K562 (cell line): ENCODE data around the gene KCTD17. TPM values are rescaled to one million over a fixed set of nuclear protein-coding genes. Genes with fewer than 3 reads are reported as not detected.

Experiments used
- BRD4 ChIP-seq: fragments of 200-600 bp; sonication (generic); IDR thresholded peaks from 2 replicates; pipeline ENCODE4 v1.6.1; 2017; ENCODE audit warnings: inconsistent platforms
- ETS2 ChIP-seq: IDR thresholded peaks from 2 replicates; pipeline ENCODE4 v1.6.1; 2016; ENCODE audit warnings: borderline replicate concordance, missing genetic modification characterization, mild to moderate bottlenecking, moderate library complexity, missing compliant biosample characterization; ENCODE audit not compliant: poor library complexity, severe bottlenecking
- HSF4 ChIP-seq: fragments of 250-450 bp; sonication (Bioruptor Pico); IDR thresholded peaks from 2 replicates; pipeline ENCODE4 v2.1.2; 2022; ENCODE audit warnings: mild to moderate bottlenecking, moderate library complexity, borderline replicate concordance
- KDM4B ChIP-seq, 2 experiments: fragments of 450-650 bp in 1 of 2; sonication (generic) in 1 of 2; IDR thresholded peaks; 2 replicates each; pipeline ENCODE4 v1.6.1; 2016 to 2017; ENCODE audit warnings: borderline replicate concordance in 2 of 2, antibody characterized with exemption in 1 of 2, low read depth in 1 of 2, mild to moderate bottlenecking in 1 of 2
- PML ChIP-seq: IDR thresholded peaks from 2 replicates; pipeline ENCODE4 v1.6.1; 2012; ENCODE audit warnings: low read length, inconsistent platforms
- POLR2B ChIP-seq: fragments of 450-650 bp; IDR thresholded peaks from 2 replicates; pipeline ENCODE4 v1.6.1; 2018; ENCODE audit warnings: low read depth; ENCODE audit not compliant: partially characterized antibody
- POLR3A ChIP-seq: IDR thresholded peaks from 2 replicates; pipeline ENCODE4 v1.6.1; 2011; ENCODE audit warnings: borderline replicate concordance, mild to moderate bottlenecking, moderate library complexity; ENCODE audit not compliant: insufficient read length, insufficient read depth; ENCODE audit errors: extremely low read depth
- SMARCA4 ChIP-seq: fragments of 450-650 bp; IDR thresholded peaks from 2 replicates; pipeline ENCODE4 v1.6.1; 2016
- SMARCB1 ChIP-seq: IDR thresholded peaks from 2 replicates; pipeline ENCODE4 v1.6.1; 2011; ENCODE audit warnings: improper control_type of control experiment, low read depth; ENCODE audit not compliant: insufficient read length
- ZNF140 ChIP-seq: fragments of 250-450 bp; sonication (Bioruptor Pico); IDR thresholded peaks from 2 replicates; pipeline ENCODE4 v1.8.0; 2021; ENCODE audit warnings: moderate library complexity, mild to moderate bottlenecking, inconsistent platforms
- polyA plus RNA-seq, 8 experiments: library from polyadenylated mRNA; depleted of rRNA in 4 of 8; stranded (reverse) in 5 of 8; unstranded in 3 of 8; fragments of >200 nt; fragmentation: Nextera tagmentation in 2 of 8; fragmentation: Illumina TruSeq in 1 of 8; extraction: Ambion mirVana in 2 of 8; extraction: Trizol in 1 of 8; gene quantifications; 2 replicates each; pipeline versions ENCODE4 v1.2.1 to v1.2.3, GENCODE V29; 2011 to 2014; ENCODE audit warnings: inconsistent platforms in 1 of 8, missing spikeins in 1 of 8
- total RNA-seq, 7 experiments: library from RNA; depleted of rRNA in 6 of 7; stranded (reverse); fragments of >200 nt in 6 of 7; fragmentation: Illumina TruSeq in 2 of 7; extraction: Trizol in 2 of 7; gene quantifications; 2 replicates each; pipeline versions ENCODE4 v1.2.1 to v1.2.3, GENCODE V29; 2011 to 2021; ENCODE audit warnings: low replicate concordance in 1 of 7
- TF ChIP-seq, protein P1 (sequence below), 2 experiments: fragments of 450-650 bp; conservative IDR thresholded peaks; 2 replicates each; pipeline ENCODE4 v1.6.1; 2017; ENCODE audit warnings: mild to moderate bottlenecking in 2 of 2, moderate library complexity in 2 of 2
- TF ChIP-seq, protein P2 (sequence below), 2 experiments: fragments of 200-800 bp in 1 of 2; sonication (Bioruptor generic) in 1 of 2; sonication (generic) in 1 of 2; formaldehyde crosslinking in 1 of 2; IDR thresholded peaks in 1 of 2; conservative IDR thresholded peaks in 1 of 2; 2 replicates each; pipeline versions ENCODE4 v1.5.0 to v1.6.1; 2016 to 2020; ENCODE audit warnings: missing compliant biosample characterization in 1 of 2, missing genetic modification characterization in 1 of 2, missing genetic modification reagents in 1 of 2
- TF ChIP-seq, protein P3 (sequence below): fragments of 200-800 bp; sonication (Bioruptor generic); IDR thresholded peaks from 2 replicates; pipeline ENCODE4 v1.6.1; 2016; ENCODE audit warnings: missing genetic modification characterization, missing compliant biosample characterization
- TF ChIP-seq, protein P4 (sequence below): fragments of 250-450 bp; sonication (Bioruptor Pico); IDR thresholded peaks from 2 replicates; pipeline ENCODE4 v1.8.0; 2022; ENCODE audit warnings: inconsistent platforms, mild to moderate bottlenecking, moderate library complexity, borderline replicate concordance

Gene KCTD17
- total and polyA plus RNA-seq, 9 of the 15 experiments (the other 6 are each of a cell fraction or from before 2014, with no cell fraction given), result 0.22 to 0.90 (median 0.49) TPM; not detected in 2

DNA sequence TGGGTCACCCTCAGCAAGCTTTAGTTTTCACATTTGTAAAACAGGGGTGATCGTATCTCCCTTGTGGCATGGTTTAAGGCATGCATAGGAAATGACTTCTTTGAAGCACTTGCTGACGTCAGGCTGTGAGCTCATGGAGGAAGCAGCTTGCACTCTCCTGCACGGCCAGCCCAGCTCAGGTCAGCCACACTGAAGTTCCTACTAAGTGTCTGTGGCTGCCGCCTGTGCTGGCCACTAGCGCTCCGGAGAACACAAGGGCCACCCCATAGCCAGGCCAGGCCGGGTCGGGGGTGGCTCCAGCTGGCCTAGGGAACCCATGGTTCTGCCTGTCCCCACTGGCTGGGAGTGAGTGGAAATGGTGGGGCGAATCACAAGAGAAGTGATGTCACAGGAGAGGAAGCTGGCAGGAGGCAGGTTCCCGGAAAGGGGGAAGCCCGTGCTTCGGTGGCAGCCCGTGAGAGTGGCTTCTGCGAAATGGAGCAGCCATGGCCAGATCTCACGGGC, 28.2 kb downstream of the KCTD17 start (continued):
- no peak for TF ChIP-seq SMARCA4
- TF ChIP-seq, protein P1, sequence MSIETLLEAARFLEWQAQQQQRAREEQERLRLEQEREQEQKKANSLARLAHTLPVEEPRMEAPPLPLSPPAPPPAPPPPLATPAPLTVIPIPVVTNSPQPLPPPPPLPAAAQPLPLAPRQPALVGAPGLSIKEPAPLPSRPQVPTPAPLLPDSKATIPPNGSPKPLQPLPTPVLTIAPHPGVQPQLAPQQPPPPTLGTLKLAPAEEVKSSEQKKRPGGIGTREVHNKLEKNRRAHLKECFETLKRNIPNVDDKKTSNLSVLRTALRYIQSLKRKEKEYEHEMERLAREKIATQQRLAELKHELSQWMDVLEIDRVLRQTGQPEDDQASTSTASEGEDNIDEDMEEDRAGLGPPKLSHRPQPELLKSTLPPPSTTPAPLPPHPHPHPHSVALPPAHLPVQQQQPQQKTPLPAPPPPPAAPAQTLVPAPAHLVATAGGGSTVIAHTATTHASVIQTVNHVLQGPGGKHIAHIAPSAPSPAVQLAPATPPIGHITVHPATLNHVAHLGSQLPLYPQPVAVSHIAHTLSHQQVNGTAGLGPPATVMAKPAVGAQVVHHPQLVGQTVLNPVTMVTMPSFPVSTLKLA (conservative IDR thresholded peaks at IDR 0.05), result no peak
- TF ChIP-seq ZNF140, result no peak
- TF ChIP-seq, protein P2, sequence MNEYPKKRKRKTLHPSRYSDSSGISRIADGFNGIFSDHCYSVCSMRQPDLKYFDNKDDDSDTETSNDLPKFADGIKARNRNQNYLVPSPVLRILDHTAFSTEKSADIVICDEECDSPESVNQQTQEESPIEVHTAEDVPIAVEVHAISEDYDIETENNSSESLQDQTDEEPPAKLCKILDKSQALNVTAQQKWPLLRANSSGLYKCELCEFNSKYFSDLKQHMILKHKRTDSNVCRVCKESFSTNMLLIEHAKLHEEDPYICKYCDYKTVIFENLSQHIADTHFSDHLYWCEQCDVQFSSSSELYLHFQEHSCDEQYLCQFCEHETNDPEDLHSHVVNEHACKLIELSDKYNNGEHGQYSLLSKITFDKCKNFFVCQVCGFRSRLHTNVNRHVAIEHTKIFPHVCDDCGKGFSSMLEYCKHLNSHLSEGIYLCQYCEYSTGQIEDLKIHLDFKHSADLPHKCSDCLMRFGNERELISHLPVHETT (CRISPR knock-in tag; conservative IDR thresholded peaks at IDR 0.05 in 1 of 2, IDR thresholded peaks at IDR 0.05 in 1 of 2), result 0 out of 4 replicates have a peak, but pooled peaks of 1 of the 2 experiments have one; percentile 19
- TF ChIP-seq BRD4, result no peak
- no peak for TF ChIP-seq SMARCB1
- TF ChIP-seq POLR2B, result no peak
- no peak for TF ChIP-seq ETS2 (tag)
- TF ChIP-seq, protein P3, sequence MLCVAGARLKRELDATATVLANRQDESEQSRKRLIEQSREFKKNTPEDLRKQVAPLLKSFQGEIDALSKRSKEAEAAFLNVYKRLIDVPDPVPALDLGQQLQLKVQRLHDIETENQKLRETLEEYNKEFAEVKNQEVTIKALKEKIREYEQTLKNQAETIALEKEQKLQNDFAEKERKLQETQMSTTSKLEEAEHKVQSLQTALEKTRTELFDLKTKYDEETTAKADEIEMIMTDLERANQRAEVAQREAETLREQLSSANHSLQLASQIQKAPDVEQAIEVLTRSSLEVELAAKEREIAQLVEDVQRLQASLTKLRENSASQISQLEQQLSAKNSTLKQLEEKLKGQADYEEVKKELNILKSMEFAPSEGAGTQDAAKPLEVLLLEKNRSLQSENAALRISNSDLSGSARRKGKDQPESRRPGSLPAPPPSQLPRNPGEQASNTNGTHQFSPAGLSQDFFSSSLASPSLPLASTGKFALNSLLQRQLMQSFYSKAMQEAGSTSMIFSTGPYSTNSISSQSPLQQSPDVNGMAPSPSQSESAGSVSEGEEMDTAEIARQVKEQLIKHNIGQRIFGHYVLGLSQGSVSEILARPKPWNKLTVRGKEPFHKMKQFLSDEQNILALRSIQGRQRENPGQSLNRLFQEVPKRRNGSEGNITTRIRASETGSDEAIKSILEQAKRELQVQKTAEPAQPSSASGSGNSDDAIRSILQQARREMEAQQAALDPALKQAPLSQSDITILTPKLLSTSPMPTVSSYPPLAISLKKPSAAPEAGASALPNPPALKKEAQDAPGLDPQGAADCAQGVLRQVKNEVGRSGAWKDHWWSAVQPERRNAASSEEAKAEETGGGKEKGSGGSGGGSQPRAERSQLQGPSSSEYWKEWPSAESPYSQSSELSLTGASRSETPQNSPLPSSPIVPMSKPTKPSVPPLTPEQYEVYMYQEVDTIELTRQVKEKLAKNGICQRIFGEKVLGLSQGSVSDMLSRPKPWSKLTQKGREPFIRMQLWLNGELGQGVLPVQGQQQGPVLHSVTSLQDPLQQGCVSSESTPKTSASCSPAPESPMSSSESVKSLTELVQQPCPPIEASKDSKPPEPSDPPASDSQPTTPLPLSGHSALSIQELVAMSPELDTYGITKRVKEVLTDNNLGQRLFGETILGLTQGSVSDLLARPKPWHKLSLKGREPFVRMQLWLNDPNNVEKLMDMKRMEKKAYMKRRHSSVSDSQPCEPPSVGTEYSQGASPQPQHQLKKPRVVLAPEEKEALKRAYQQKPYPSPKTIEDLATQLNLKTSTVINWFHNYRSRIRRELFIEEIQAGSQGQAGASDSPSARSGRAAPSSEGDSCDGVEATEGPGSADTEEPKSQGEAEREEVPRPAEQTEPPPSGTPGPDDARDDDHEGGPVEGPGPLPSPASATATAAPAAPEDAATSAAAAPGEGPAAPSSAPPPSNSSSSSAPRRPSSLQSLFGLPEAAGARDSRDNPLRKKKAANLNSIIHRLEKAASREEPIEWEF (CRISPR knock-in tag), result no peak
- no peak for TF ChIP-seq PML
- no peak for TF ChIP-seq KDM4B (IDR thresholded peaks at IDR 0.05; ENCODE audit: borderline replicate concordance in 2 of 2, low read depth in 1 of 2)
- TF ChIP-seq, protein P4, sequence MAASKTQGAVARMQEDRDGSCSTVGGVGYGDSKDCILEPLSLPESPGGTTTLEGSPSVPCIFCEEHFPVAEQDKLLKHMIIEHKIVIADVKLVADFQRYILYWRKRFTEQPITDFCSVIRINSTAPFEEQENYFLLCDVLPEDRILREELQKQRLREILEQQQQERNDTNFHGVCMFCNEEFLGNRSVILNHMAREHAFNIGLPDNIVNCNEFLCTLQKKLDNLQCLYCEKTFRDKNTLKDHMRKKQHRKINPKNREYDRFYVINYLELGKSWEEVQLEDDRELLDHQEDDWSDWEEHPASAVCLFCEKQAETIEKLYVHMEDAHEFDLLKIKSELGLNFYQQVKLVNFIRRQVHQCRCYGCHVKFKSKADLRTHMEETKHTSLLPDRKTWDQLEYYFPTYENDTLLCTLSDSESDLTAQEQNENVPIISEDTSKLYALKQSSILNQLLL, result no peak
- no peak for TF ChIP-seq POLR3A
- no peak for TF ChIP-seq HSF4 (CRISPR knock-in tag)
